HEK293T (cell line): ENCODE measurements around the gene EXOC6.

Experiments
- ARNT ChIP-seq: fragments of 450-650 bp; IDR thresholded peaks from 2 replicates; pipeline ENCODE4 v1.6.1; 2017; ENCODE audit warnings: mild to moderate bottlenecking
- BHLHE40 ChIP-seq: fragments of 450-650 bp; IDR thresholded peaks from 2 replicates; pipeline ENCODE4 v1.6.1; 2016; ENCODE audit warnings: mild to moderate bottlenecking, moderate library complexity, borderline replicate concordance
- CTBP1 ChIP-seq: fragments of 450-650 bp; IDR thresholded peaks from 2 replicates; pipeline ENCODE4 v1.6.1; 2016; ENCODE audit warnings: borderline replicate concordance
- FOXA1 ChIP-seq: fragments of 450-650 bp; IDR thresholded peaks from 2 replicates; pipeline ENCODE4 v1.6.1; 2016; ENCODE audit warnings: mild to moderate bottlenecking
- FOXM1 ChIP-seq: fragments of 450-650 bp; IDR thresholded peaks from 2 replicates; pipeline ENCODE4 v1.6.1; 2017; ENCODE audit warnings: mild to moderate bottlenecking, borderline replicate concordance
- HDGF ChIP-seq: fragments of 450-650 bp; IDR thresholded peaks from 2 replicates; pipeline ENCODE4 v1.6.1; 2017; ENCODE audit warnings: antibody characterized with exemption, borderline replicate concordance
- LEF1 ChIP-seq: fragments of 450-650 bp; IDR thresholded peaks from 2 replicates; pipeline ENCODE4 v1.6.1; 2017; ENCODE audit warnings: mild to moderate bottlenecking, borderline replicate concordance
- SP1 ChIP-seq: fragments of 450-650 bp; IDR thresholded peaks from 2 replicates; pipeline ENCODE4 v1.6.1; 2017
- TARDBP ChIP-seq: fragments of 450-650 bp; IDR thresholded peaks from 2 replicates; pipeline ENCODE4 v1.6.1; 2016

DNA sequence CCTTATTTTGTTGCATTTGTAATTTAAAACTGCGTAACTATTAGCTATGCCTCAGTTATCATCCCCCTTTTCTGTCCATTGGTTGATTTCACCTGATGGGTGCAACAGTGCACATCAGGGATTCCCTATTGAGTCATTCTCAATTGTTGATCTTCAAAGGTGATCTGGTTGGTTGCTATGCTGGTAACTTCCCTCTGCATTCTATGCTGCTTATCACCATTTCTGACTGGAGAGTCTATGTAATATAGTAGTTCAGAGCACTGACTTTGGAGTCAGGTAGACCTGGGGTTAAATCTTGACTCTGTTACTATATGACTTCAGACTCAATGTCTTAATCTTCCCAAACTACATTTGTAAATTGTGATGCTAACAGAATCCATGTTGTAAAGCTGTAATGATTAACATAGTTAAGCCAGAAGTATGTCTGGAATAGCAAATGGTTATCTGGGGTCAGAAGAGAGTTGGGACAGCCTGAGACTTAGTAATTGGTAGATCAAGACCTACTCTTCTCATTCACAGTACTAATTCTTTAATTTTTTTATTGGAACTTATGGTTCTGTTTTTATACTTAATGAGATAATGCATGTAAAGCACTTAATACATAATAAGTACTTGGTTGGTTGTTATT lies 38.1 kb downstream of the EXOC6 start:
- TF ChIP-seq CTBP1 (no peak), TARDBP (no peak), FOXA1 (no peak), HDGF (no peak), ARNT (no peak), FOXM1 (no peak), BHLHE40 (no peak), LEF1 (no peak), SP1 (no peak)
